Retinal pigment epithelial cell (primary cell): ENCODE data around the gene PIANP.

Source experiments
- DNase-seq: peaks from one replicate; pipeline ENCODE4 v3.0.0-alpha.2; 2010; ENCODE audit warnings: low read depth
- H3K4me3 ChIP-seq: 2 replicates; pipeline ENCODE4 v1.5.1; 2011; ENCODE audit warnings: mild to moderate bottlenecking, low read length, control low read depth, moderate library complexity
- CTCF ChIP-seq: conservative IDR thresholded peaks from 2 replicates; pipeline ENCODE4 v1.5.1; 2011; ENCODE audit warnings: low read depth, low read length, control low read depth, inconsistent platforms

PIANP gene

DNA sequence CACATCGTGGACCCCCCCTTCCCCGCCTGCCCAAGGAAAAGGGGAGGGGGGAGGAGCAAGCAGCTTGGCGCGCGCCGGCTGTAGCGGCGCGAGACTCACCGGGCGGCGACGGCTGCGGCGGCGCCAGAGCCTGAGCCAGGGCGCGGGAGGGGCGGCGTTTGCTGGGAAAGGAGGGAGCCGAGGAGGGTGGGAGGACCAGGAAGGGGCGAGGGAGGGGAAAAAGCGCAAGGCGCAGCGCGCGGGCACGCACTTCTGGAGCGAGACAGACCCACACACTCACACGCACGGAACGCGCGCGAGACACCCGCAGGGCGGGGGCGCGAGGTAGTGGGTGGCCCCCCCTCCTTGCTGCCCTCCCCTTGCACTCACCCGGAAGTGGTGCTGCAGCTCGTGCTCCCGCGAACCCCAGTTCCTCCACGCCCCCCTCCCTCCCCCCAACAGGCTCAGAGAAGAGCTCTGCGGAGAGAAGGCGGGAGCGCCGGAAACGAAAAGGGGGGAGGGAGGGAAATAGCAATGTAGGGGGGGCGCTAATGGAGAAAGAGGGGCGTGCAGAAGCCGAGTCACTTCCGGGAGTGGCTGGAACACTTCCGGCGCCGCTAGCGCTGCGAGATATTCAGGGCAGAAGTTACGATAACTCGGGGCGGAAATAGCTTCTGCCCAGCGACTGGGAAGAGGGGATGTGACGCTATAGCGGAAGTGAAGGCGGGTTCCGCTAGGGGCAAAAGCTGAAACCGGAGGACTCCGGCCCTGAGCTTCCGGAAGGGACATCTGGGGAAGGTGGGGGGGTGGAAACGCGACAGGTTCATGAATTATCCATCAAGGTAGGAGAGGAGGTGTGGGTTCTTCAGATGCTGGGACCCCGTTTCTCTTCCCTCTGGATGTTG, 11.4 kb downstream of the PIANP start, which contains the start of gene ZNF384:
Gene ZNF384, minus strand, starts transcription at position 377 of the 884 bp plus-strand sequence. CDS start 9,855 bp downstream, outside the sequence.
- peak; percentile 97 for DNase-seq
- peak within 1 kb of the TSS; percentile 95 for H3K4me3 ChIP-seq
- TF ChIP-seq CTCF = no peak

DNA sequence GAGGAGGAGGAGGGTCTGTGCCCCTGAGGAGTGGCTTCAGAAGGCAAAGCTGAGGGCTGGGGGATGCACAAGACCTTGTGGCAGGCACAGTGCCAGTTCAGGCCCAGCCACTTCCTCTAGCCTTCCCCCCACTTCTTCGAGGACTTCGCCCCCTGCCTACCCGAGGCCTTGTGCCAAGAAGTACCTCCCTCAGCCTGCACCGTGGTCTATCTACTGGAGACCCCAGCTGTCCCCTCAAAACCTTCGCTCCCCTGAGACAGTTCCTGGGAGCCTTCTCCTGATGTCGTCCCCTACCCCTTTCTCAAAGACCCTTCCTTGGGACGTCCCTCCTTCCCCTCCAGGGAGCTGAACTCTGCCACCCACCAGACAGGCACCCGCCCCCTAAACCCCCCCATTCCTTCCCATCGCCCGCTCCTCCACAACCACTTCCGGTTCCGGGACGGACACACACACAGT, 12.0 kb downstream of the PIANP start:
- no peak for DNase-seq
- peak overlapping the region; percentile 95 for H3K4me3 ChIP-seq
- no peak for TF ChIP-seq CTCF

DNA sequence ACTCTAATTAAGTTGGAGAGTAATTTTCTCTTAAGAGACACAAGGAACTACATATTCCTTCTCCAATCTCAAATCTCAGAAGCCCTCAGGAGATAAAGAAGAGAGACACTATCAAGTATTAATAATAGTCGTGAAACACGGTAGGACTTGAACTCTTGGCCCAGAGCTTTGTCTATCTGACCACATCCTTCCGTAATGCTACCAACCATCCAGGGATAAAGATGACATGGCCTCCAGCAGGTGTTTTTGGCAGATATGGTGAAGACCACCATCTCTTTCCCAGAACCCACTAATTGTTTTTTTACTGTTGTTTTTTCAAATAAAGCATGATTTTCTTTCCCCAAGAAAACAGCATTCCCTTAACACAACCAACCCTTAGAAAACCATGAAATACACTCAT, 14.8 kb downstream of the PIANP start:
- H3K4me3 ChIP-seq = no peak overlapping the region
- no peak for TF ChIP-seq CTCF
- DNase-seq = no peak

GRCh38 chr12:6684609-6685008, 16.0 kb downstream of the PIANP start:
- TF ChIP-seq CTCF = peak; percentile 47
- H3K4me3 ChIP-seq = no peak overlapping the region
- no peak for DNase-seq

GRCh38 chr12:6676962-6677361, 23.7 kb downstream of the PIANP start:
- DNase-seq = no peak
- no peak overlapping the region for H3K4me3 ChIP-seq
- TF ChIP-seq CTCF = no peak

GRCh38 chr12:6672143-6672542, 28.5 kb downstream of the PIANP start:
- no peak for DNase-seq
- no peak for TF ChIP-seq CTCF
- no peak overlapping the region for H3K4me3 ChIP-seq
